NCI-H187 (cell line): ENCODE results near the gene ATAD2B.

ENCODE experiments used
- DNase-seq, 2 experiments: peaks; one replicate each; lab custom pipeline; 2025; lab: John Stamatoyannopoulos, UW

Gene ATAD2B

GRCh38 chr2:23912054-23912453 lies 14.9 kb downstream of the ATAD2B start:
- DNase-seq = no peak

GRCh38 chr2:23905155-23905554 lies 21.8 kb downstream of the ATAD2B start:
- DNase-seq = no peak

GRCh38 chr2:23904692-23905091 lies 22.2 kb downstream of the ATAD2B start:
- DNase-seq = no peak

- no peak for DNase-seq
Measured at GRCh38 chr2:23904215-23904614, 22.7 kb downstream of the ATAD2B start.

- DNase-seq = no peak
Measured at GRCh38 chr2:23903034-23903433, 23.9 kb downstream of the ATAD2B start.

GRCh38 chr2:23901966-23902846 lies 24.7 kb downstream of the ATAD2B start:
- DNase-seq = no peak

GRCh38 chr2:23900541-23901322 lies 26.2 kb downstream of the ATAD2B start:
- DNase-seq = no peak

- no peak for DNase-seq
Measured at GRCh38 chr2:23900133-23900532, 26.8 kb downstream of the ATAD2B start.

GRCh38 chr2:23871206-23871605 lies 55.7 kb downstream of the ATAD2B start:
- DNase-seq = no peak

- no peak for DNase-seq
Measured at GRCh38 chr2:23867449-23867848, 59.5 kb downstream of the ATAD2B start.

- DNase-seq = no peak
Measured at GRCh38 chr2:23862716-23863426, 64.1 kb downstream of the ATAD2B start.

GRCh38 chr2:23861952-23862351 lies 65.0 kb downstream of the ATAD2B start:
- DNase-seq = no peak

GRCh38 chr2:23859983-23860382 lies 66.9 kb downstream of the ATAD2B start:
- no peak for DNase-seq

- no peak for DNase-seq
Measured at GRCh38 chr2:23859234-23859633, 67.7 kb downstream of the ATAD2B start.

GRCh38 chr2:23850564-23851256 lies 76.2 kb downstream of the ATAD2B start:
- DNase-seq = no peak

- DNase-seq = no peak
Measured at GRCh38 chr2:23844905-23845304, 82.0 kb downstream of the ATAD2B start.

GRCh38 chr2:23843051-23843976 lies 83.6 kb downstream of the ATAD2B start:
- no peak for DNase-seq

- no peak for DNase-seq
Measured at GRCh38 chr2:23839919-23840578, 86.9 kb downstream of the ATAD2B start.

GRCh38 chr2:23838996-23839395 lies 87.9 kb downstream of the ATAD2B start:
- DNase-seq = no peak

GRCh38 chr2:23838581-23838980 lies 88.3 kb downstream of the ATAD2B start:
- DNase-seq = no peak
